ENCODE measurements around the gene AGAP3. TPM values are rescaled to one million over a fixed set of nuclear protein-coding genes. Genes with fewer than 3 reads are reported as not detected.

Gene AGAP3
- total and polyA plus RNA-seq, 2 donors (not counting 1 experiment from before 2014, with no cell fraction given), result 21.1 to 22.3 TPM

- Histone ChIP-seq H4K20me1 (ENCODE audit: control insufficient read depth, insufficient read depth, low read length, poor library complexity, severe bottlenecking) (peaks cover 25% of the 10 kb centered on the region), H3K27me3 (replicated peaks in 1 of 4; ENCODE audit: control extremely low read depth in 1 of 4, control insufficient read depth in 3 of 4, insufficient read depth in 4 of 4, low read length in 3 of 4) (no peaks in the 10 kb centered on the region), H3K4me1 (ENCODE audit: control insufficient read depth in 2 of 2, insufficient read depth in 2 of 2, low read length in 2 of 2) (peaks cover 5 to 12% of the 10 kb centered on the region in 2 donors), H3K36me3 (replicated peaks in 1 of 2; ENCODE audit: control extremely low read depth in 1 of 2, control insufficient read depth in 1 of 2, extremely low read depth in 1 of 2, insufficient read depth in 2 of 2, low read length in 1 of 2) (peaks cover 0 to 39% of the 10 kb centered on the region in 2 experiments), H3K27ac (ENCODE audit: low read length in 2 of 2) (no peak overlapping the region), H3K79me2 (ENCODE audit: control insufficient read depth, insufficient read depth, low read length) (peaks cover 21% of the 10 kb centered on the region), H3K9ac (ENCODE audit: low read length) (no peak overlapping the region), H3K4me3 (ENCODE audit: control extremely low read depth in 1 of 5, extremely low read depth in 1 of 5, insufficient read depth in 1 of 5, low read depth in 2 of 5, low read length in 4 of 5) (no peak overlapping the region), H3K4me2 (replicated peaks; ENCODE audit: low read depth, low read length, poor library complexity, severe bottlenecking) (no peak overlapping the region), H3K9me3 (ENCODE audit: control extremely low read depth in 1 of 3, control insufficient read depth in 2 of 3, insufficient read depth in 1 of 3, low read length in 2 of 3) (no peaks in the 10 kb centered on the region), H2AFZ (ENCODE audit: insufficient read depth, low read depth, low read length, poor library complexity, severe bottlenecking) (no peak overlapping the region)
- H3K4me1 Mint-ChIP-seq, result peaks cover 13% of the 10 kb centered on the region
- ChIA-PET CTCF (no interaction called here), POLR2A (no interaction called here)
- DNase-seq (no peak), ATAC-seq (ENCODE audit: low read depth) (no peak)
- no peak overlapping the region for H3K4me3 Mint-ChIP-seq
- H3K27ac Mint-ChIP-seq, result no peak overlapping the region
- no peaks in the 10 kb centered on the region for H3K27me3 Mint-ChIP-seq
- 97% methylated on average over 14 of the region's 14 CpGs for WGBS (ENCODE audit: insufficient coverage)
- intact Hi-C loops (cut with micrococcal nuclease), result no loop called here
- H3K9me3 Mint-ChIP-seq (ENCODE audit: insufficient read depth), result no peaks in the 10 kb centered on the region
- no peak for TF ChIP-seq CTCF (IDR thresholded peaks at IDR 0.05)
- no peak for TF ChIP-seq EZH2 (IDR thresholded peaks at IDR 0.05; ENCODE audit: borderline replicate concordance, insufficient read depth, low read depth, low read length, poor library complexity, severe bottlenecking)
Measured at GRCh38 chr7:151065516-151065915, 20.8 kb upstream of the AGAP3 start.

GRCh38 chr7:151066273-151066974, 19.9 kb upstream of the AGAP3 start:
- Mint-ChIP-seq H3K27ac (no peak overlapping the region), H3K9me3 (ENCODE audit: insufficient read depth) (no peaks in the 10 kb centered on the region), H3K4me1 (peaks cover 5% of the 10 kb centered on the region), H3K27me3 (no peaks in the 10 kb centered on the region), H3K4me3 (no peak overlapping the region)
- no peak overlapping the region for H3K4me3 ChIP-seq (ENCODE audit: control extremely low read depth in 1 of 5, extremely low read depth in 1 of 5, insufficient read depth in 1 of 5, low read depth in 2 of 5, low read length in 4 of 5)
- intact Hi-C loops (cut with micrococcal nuclease), result no loop called here
- no peak for TF ChIP-seq CTCF (IDR thresholded peaks at IDR 0.05)
- no peak for TF ChIP-seq EZH2 (IDR thresholded peaks at IDR 0.05; ENCODE audit: borderline replicate concordance, insufficient read depth, low read depth, low read length, poor library complexity, severe bottlenecking)
- H3K9ac ChIP-seq (ENCODE audit: low read length), result no peak overlapping the region
- H2AFZ ChIP-seq (ENCODE audit: insufficient read depth, low read depth, low read length, poor library complexity, severe bottlenecking), result no peak overlapping the region
- ChIA-PET CTCF (no interaction called here), POLR2A (interaction anchor here (0.6 kb wide), 1 partner anchor 1915 kb away, joined by 3 read pairs; no protein-coding TSS in a partner anchor)
- DNase-seq, result no peak
- H3K9me3 ChIP-seq (ENCODE audit: control extremely low read depth in 1 of 3, control insufficient read depth in 2 of 3, insufficient read depth in 1 of 3, low read length in 2 of 3), result no peaks in the 10 kb centered on the region
- H4K20me1 ChIP-seq (ENCODE audit: control insufficient read depth, insufficient read depth, low read length, poor library complexity, severe bottlenecking), result peaks cover 16% of the 10 kb centered on the region
- 97% methylated on average over 39 of the region's 39 CpGs for whole genome bisulfite sequencing (ENCODE audit: insufficient coverage)
- H3K27me3 ChIP-seq (replicated peaks in 1 of 4; ENCODE audit: control extremely low read depth in 1 of 4, control insufficient read depth in 3 of 4, insufficient read depth in 4 of 4, low read length in 3 of 4), result no peaks in the 10 kb centered on the region
- ATAC-seq (ENCODE audit: low read depth), result no peak
- H3K4me2 ChIP-seq (replicated peaks; ENCODE audit: low read depth, low read length, poor library complexity, severe bottlenecking), result no peak overlapping the region
- H3K79me2 ChIP-seq (ENCODE audit: control insufficient read depth, insufficient read depth, low read length), result peaks cover 12% of the 10 kb centered on the region
- peaks cover 0 to 3% of the 10 kb centered on the region in 2 donors for H3K4me1 ChIP-seq (ENCODE audit: control insufficient read depth in 2 of 2, insufficient read depth in 2 of 2, low read length in 2 of 2)
- peaks cover 0 to 45% of the 10 kb centered on the region in 2 experiments for H3K36me3 ChIP-seq (replicated peaks in 1 of 2; ENCODE audit: control extremely low read depth in 1 of 2, control insufficient read depth in 1 of 2, extremely low read depth in 1 of 2, insufficient read depth in 2 of 2, low read length in 1 of 2)
- no peak overlapping the region for H3K27ac ChIP-seq (ENCODE audit: low read length in 2 of 2)
